GM20000 (cell line): ENCODE measurements around the gene MAPK9.

Experiments used
- DNase-seq: peaks from one replicate; pipeline ENCODE4 v3.0.0; 2012; ENCODE audit warnings: low spot score
- CTCF ChIP-seq: IDR thresholded peaks from 2 replicates; pipeline ENCODE4 v1.5.1; 2012; ENCODE audit warnings: mild to moderate bottlenecking, control low read depth; ENCODE audit errors: extremely low read depth, missing control alignments

The MAPK9 gene

GRCh38 chr5:180193749-180194375, 98.0 kb downstream of the MAPK9 start:
- TF ChIP-seq CTCF: no peak
- DNase-seq: no peak

- DNase-seq: no peak
- no peak for TF ChIP-seq CTCF
Measured at GRCh38 chr5:180191716-180192115, 100.2 kb downstream of the MAPK9 start.

GRCh38 chr5:180187767-180188166, 104.1 kb downstream of the MAPK9 start:
- no peak for DNase-seq
- no peak for TF ChIP-seq CTCF
